Upper lobe of left lung (tissue), 6 donors: ENCODE measurements around the gene WFDC12. TPM values are rescaled to one million over a fixed set of nuclear protein-coding genes. Genes with fewer than 3 reads are reported as not detected.

Source experiments
- ATAC-seq, 2 donors: fragments of 200-7000 bp; cut with Tn5 transposase; one replicate each; pipeline ENCODE4 v1.9.1; 2022; ENCODE audit warnings: mild to moderate bottlenecking in 2 of 2, moderate library complexity in 2 of 2; ENCODE audit not compliant: low FRiP score in 2 of 2
- DNase-seq, 2 donors: peaks; one replicate each; pipeline ENCODE4 v3.0.0-alpha.2; 2019 to 2020
- H3K27ac ChIP-seq, 4 donors: fragments of 200-600 bp; sonication (generic); one replicate each; pipeline ENCODE4 v1.5.1; 2016 to 2019
- H3K27me3 ChIP-seq, 4 donors: fragments of 200-600 bp; sonication (generic); one replicate each; pipeline ENCODE4 v1.5.1; 2017 to 2019
- H3K36me3 ChIP-seq, 4 donors: fragments of 200-600 bp; sonication (generic); one replicate each; pipeline ENCODE4 v1.5.1; 2016 to 2019
- H3K4me1 ChIP-seq, 4 donors: fragments of 200-600 bp; sonication (generic); one replicate each; pipeline ENCODE4 v1.5.1; 2018 to 2019
- H3K4me3 ChIP-seq, 4 donors: fragments of 200-600 bp; sonication (generic); one replicate each; pipeline ENCODE4 v1.5.1; 2017 to 2019; ENCODE audit warnings: mild to moderate bottlenecking in 2 of 4, moderate library complexity in 1 of 4
- H3K9me3 ChIP-seq, 4 donors: fragments of 200-600 bp; sonication (generic); one replicate each; pipeline ENCODE4 v1.5.1; 2018 to 2019
- EP300 ChIP-seq, 4 donors: sonication (generic); formaldehyde crosslinking; IDR thresholded peaks; one replicate each; pipeline ENCODE4 v1.5.1; 2017; ENCODE audit warnings: antibody characterized with exemption in 4 of 4, control low read depth in 2 of 4
- POLR2A ChIP-seq, 4 donors: fragments of 450-650 bp; IDR thresholded peaks; one replicate each; pipeline ENCODE4 v1.5.1; 2016 to 2017; ENCODE audit warnings: antibody characterized with exemption in 4 of 4, mild to moderate bottlenecking in 2 of 4
- POLR2AphosphoS5 ChIP-seq, 2 donors: sonication (generic); formaldehyde crosslinking; IDR thresholded peaks; one replicate each; pipeline ENCODE4 v1.5.1; 2017; ENCODE audit warnings: antibody characterized with exemption in 2 of 2
- whole genome bisulfite sequencing, 2 donors: methylation state at CpG; one replicate each; pipeline ENCODE4 v1.1.5; 2017 to 2018; 5-methylcytosine and 5-hydroxymethylcytosine counted together
- total RNA-seq, 6 donors: library from RNA; depleted of rRNA in 4 of 6; stranded (reverse); fragments of >200 nt in 4 of 6; gene quantifications; one replicate each; pipeline versions ENCODE4 v1.1.0 to v1.2.1, GENCODE V29; 2016 to 2021
- TF ChIP-seq, protein P1 (sequence below), 6 experiments: fragments of 450-650 bp in 4 of 6; fragments of 200-600 bp in 2 of 6; sonication (generic) in 2 of 6; IDR thresholded peaks; one replicate each; pipeline ENCODE4 v1.5.1; 2016 to 2019; ENCODE audit warnings: antibody characterized with exemption in 6 of 6
- donor health status: DM: no; HTN: no; CAD: no; lungs with moderate emphysema.
- donor health status: DM: no; HTN: yes; CAD: no; lungs with severe emphysema.

WFDC12 gene
- total RNA-seq, 6 donors from 2014 or later = 0.67 to 7.1 (median 5.0) TPM; not detected in 1

DNA sequence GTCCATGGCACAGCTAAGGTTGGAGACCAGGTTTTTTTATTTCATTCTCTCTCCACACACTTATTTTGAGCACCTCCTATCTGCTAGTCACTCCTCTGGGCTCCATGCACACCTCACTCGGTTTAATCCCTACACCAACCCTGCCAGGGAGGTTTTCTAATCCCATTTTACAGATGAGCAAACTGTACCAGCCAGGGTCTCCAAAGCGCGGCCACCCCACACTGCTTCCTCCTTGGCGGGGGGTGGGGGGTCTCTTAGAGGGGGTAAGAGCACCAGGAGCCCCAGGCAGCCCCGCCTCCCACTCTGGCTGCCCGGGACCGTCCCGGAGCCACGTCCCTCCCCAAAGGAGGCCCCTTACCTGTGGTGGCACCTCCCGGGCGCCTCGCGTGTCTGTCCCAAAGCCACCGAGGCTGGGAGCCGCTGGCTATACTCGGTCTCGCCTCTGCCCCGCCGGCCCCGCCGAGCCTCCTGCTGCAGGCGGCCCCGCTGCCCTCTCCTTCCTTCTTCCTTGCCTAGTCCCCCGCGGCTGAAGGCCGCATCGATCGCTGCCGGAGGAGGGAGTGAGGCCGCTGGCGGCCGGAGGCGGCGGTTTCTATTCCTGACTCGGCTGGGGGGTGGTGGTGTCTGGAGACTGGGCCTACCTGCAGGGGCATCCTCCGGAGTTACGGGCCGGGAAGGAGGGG, 23.6 kb downstream of the WFDC12 start, which contains the start of gene KCNS1:
TSS of gene KCNS1 (minus strand) at position 565 of the 683 bp plus-strand sequence. CDS start 1,891 bp downstream, outside the sequence.
- Histone ChIP-seq H3K36me3 (no peaks in the 10 kb centered on the region), H3K27me3 (peaks cover 0 to 17% (median 8%) of the 10 kb centered on the region in 4 donors), H3K4me1 (peaks cover 11 to 26% (median 15%) of the 10 kb centered on the region in 4 donors), H3K9me3 (no peaks in the 10 kb centered on the region), H3K27ac (peak within 1 kb of the TSS in 1 of 4 donors; percentile 52), H3K4me3 (peak within 1 kb of the TSS in 3 of 4 donors; percentile 6 to 22 (median 11))
- 19 to 25% methylated on average over 8 to 24 of the region's 38 CpGs for WGBS, 2 donors
- TF ChIP-seq POLR2AphosphoS5 (IDR thresholded peaks at IDR 0.05) (no peak), POLR2A (IDR thresholded peaks at IDR 0.05) (no peak), EP300 (IDR thresholded peaks at IDR 0.05) (no peak)
- TF ChIP-seq, protein P1, sequence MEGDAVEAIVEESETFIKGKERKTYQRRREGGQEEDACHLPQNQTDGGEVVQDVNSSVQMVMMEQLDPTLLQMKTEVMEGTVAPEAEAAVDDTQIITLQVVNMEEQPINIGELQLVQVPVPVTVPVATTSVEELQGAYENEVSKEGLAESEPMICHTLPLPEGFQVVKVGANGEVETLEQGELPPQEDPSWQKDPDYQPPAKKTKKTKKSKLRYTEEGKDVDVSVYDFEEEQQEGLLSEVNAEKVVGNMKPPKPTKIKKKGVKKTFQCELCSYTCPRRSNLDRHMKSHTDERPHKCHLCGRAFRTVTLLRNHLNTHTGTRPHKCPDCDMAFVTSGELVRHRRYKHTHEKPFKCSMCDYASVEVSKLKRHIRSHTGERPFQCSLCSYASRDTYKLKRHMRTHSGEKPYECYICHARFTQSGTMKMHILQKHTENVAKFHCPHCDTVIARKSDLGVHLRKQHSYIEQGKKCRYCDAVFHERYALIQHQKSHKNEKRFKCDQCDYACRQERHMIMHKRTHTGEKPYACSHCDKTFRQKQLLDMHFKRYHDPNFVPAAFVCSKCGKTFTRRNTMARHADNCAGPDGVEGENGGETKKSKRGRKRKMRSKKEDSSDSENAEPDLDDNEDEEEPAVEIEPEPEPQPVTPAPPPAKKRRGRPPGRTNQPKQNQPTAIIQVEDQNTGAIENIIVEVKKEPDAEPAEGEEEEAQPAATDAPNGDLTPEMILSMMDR (IDR thresholded peaks at IDR 0.05) = no peak
- DNase-seq (peak in 1 of 2 donors; percentile 85), ATAC-seq (peak in 1 of 2 donors; percentile 44)

DNA sequence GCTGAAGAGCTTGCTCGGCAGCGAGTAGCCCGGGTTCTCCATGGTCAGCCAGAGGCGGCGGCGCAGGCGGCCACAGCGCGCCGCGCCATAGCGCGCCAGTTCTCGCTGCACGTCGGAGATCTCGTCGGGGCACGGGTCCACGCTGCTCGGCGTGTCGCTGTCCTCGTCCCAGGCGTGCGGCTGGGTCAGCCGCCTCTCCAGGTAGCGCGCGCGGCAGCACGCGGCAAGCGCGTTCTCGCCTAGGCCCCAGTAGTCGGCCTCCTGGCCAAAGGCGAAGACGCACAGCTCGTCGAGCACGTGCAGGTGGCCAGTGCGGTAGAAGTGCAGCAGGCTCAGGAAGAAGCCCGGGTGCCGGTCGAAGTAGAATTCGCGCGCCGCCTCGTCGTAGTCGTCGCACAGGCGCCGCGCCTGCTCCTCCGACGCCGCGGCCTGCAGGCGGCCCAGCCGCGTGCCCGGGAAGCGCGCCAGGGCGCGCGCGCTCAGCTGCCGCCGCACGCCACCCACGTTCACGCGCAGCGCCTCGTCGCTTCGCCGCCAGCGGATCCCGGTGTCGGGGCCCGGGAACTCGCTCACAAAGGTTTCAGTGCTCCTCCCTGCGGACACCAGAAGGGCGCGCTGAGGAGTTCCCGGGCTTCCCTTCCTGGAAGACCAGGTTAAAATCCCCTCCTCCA, 26.0 kb downstream of the WFDC12 start:
- peak overlapping the region in 3 of 4 donors; percentile 11 to 37 (median 33) for H3K4me3 ChIP-seq
- no peak overlapping the region for H3K27ac ChIP-seq
- no peaks in the 10 kb centered on the region for H3K36me3 ChIP-seq
- 4 to 26% methylated on average over 10 to 80 of the region's 91 CpGs for WGBS, 2 donors
- peaks cover 11 to 29% (median 16%) of the 10 kb centered on the region in 4 donors for H3K4me1 ChIP-seq
- H3K9me3 ChIP-seq = no peaks in the 10 kb centered on the region
- no peak for ATAC-seq
- DNase-seq = peak in 1 of 2 donors; percentile 82
- TF ChIP-seq, protein P1 (IDR thresholded peaks at IDR 0.05) = no peak
- TF ChIP-seq POLR2AphosphoS5 (IDR thresholded peaks at IDR 0.05) (no peak), EP300 (IDR thresholded peaks at IDR 0.05) (no peak), POLR2A (IDR thresholded peaks at IDR 0.05) (no peak)
- peaks cover 0 to 17% (median 8%) of the 10 kb centered on the region in 4 donors for H3K27me3 ChIP-seq

DNA sequence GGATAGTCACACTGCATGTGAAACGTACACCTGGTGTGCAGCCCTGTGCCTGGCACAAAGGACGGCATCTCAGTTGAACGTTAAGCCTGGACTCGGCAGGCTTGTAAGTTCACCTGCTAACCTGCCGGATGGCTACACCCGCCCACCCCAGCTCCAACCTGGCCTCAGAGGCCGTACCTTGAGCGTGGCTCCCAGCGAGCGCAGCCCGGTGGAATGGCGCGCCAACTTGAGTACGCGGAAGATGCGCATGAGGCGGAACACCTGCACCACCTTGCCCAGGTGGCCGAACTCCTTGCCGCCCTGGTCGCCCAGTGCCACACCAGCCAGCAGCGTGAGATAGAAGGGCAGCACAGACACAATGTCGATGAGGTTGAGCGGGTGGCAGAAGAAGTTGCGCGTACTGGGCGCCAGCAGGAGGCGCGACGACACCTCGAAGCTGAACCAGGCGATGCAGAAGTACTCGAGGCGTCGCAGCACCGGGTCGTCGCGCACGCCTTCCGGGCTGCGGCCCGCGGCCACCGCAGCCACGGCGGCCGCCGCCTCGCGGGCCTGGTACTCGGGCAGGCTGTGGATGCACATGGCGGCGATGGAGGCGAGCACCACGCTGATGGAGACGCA, 26.7 kb downstream of the WFDC12 start:
- peak in 1 of 2 donors; percentile 44 for ATAC-seq
- peak; percentile 41 to 89 for DNase-seq
- H3K9me3 ChIP-seq = no peaks in the 10 kb centered on the region
- H3K27ac ChIP-seq = no peak overlapping the region
- peak overlapping the region in 3 of 4 donors; percentile 11 to 37 (median 33) for H3K4me3 ChIP-seq
- no peaks in the 10 kb centered on the region for H3K36me3 ChIP-seq
- H3K27me3 ChIP-seq = peaks cover 0 to 17% (median 8%) of the 10 kb centered on the region in 4 donors
- TF ChIP-seq, protein P1 (IDR thresholded peaks at IDR 0.05) = peak in 5 of 6 experiments; percentile 20 to 72 (median 46)
- no peak for TF ChIP-seq EP300 (IDR thresholded peaks at IDR 0.05)
- H3K4me1 ChIP-seq = peaks cover 11 to 29% (median 16%) of the 10 kb centered on the region in 4 donors
- WGBS, 2 donors = 36 to 66% methylated on average over 17 to 53 of the region's 56 CpGs

DNA sequence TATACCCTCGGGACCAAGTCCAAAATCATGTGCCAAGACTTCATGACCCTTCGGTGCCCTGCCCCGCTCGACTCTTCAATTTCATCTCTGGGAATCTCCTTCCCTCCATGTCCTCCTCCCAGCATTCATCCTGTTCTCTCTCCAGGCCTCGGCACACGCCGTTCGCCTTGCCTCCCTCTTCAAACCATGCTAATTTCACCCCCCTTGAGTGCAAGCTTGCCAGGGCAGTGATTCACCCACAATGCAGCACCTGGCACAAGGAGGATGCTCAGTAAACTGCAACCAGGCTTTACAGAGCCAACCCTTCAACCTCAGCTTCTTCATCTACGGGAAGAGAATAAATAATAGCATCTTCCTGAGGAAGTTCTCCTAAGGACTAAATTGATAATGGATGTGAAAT, 27.5 kb downstream of the WFDC12 start:
- peaks cover 0 to 17% (median 8%) of the 10 kb centered on the region in 4 donors for H3K27me3 ChIP-seq
- H3K27ac ChIP-seq = no peak overlapping the region
- ATAC-seq (no peak), DNase-seq (no peak)
- H3K4me1 ChIP-seq = peaks cover 11 to 29% (median 16%) of the 10 kb centered on the region in 4 donors
- H3K36me3 ChIP-seq = no peaks in the 10 kb centered on the region
- no peaks in the 10 kb centered on the region for H3K9me3 ChIP-seq
- no peak for TF ChIP-seq POLR2AphosphoS5 (IDR thresholded peaks at IDR 0.05)
- TF ChIP-seq POLR2A (IDR thresholded peaks at IDR 0.05) = no peak
- TF ChIP-seq EP300 (IDR thresholded peaks at IDR 0.05) = no peak
- no peak overlapping the region for H3K4me3 ChIP-seq
- WGBS, 2 donors = 72 to 79% methylated on average over 9 of the region's 9 CpGs

DNA sequence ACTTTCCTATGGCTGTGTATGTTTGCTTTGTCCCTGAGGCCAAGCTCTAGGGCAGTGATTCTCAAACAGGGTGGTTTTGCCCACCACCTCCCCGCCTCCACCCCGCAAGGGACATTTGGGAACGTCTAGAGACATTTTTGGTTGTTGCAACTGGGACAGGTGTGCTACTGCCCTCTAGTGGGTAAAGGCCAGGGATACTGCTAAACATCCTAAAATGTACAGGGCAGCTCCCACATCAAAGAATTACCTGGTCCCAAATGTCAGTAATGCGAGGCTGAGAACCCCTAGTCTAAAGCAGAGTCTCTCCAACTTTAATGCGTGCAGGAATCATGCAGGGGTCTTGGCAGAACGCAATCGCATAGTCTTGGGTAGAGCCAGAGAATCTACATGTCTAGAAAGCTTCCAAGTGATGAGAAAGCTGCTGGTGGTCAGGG, 28.4 kb downstream of the WFDC12 start:
- whole genome bisulfite sequencing, 2 donors = 7% methylated on average over 5 to 7 of the region's 7 CpGs
- H3K27me3 ChIP-seq = peaks cover 0 to 16% (median 8%) of the 10 kb centered on the region in 4 donors
- no peaks in the 10 kb centered on the region for H3K36me3 ChIP-seq
- H3K4me1 ChIP-seq = peaks cover 10 to 24% (median 14%) of the 10 kb centered on the region in 4 donors
- no peaks in the 10 kb centered on the region for H3K9me3 ChIP-seq
- ATAC-seq = peak; percentile 62 to 73
- H3K4me3 ChIP-seq = no peak overlapping the region
- H3K27ac ChIP-seq = no peak overlapping the region
- peak in 1 of 2 donors; percentile 37 for DNase-seq
- TF ChIP-seq POLR2AphosphoS5 (IDR thresholded peaks at IDR 0.05) = no peak
- no peak for TF ChIP-seq EP300 (IDR thresholded peaks at IDR 0.05)
- TF ChIP-seq, protein P1 (IDR thresholded peaks at IDR 0.05) = peak; percentile 47 to 75 (median 60)
